H7 (cell line): Measurements from ENCODE around the gene ATMIN. TPM values are rescaled to one million over a fixed set of nuclear protein-coding genes. Genes with fewer than 3 reads are reported as not detected.

ENCODE experiments used
- total RNA-seq: library from RNA; depleted of rRNA; stranded (reverse); fragments of >200 nt; shearing (Covaris generic); gene quantifications from 2 replicates; pipeline ENCODE4 v1.2.3, GENCODE V29; 2014; rRNA removed

The ATMIN gene
- total RNA-seq, 1 experiment from 2014 or later, result 54.8 TPM

Other genes with a start within 250 kb of the ATMIN start
- gene CDYL2, start 231.2 kb upstream of the ATMIN start, total RNA-seq, result 1.6 and 1.8 TPM in 2 replicates
- 83.3 and 84.0 TPM in 2 replicates for gene CMC2, start 29.0 kb upstream of the ATMIN start, total RNA-seq
- gene CENPN, start 28.6 kb upstream of the ATMIN start, total RNA-seq, result 59.5 and 64.2 TPM in 2 replicates
- 0.69 TPM in 1 of 2 replicates, not detected in the other for gene C16orf46, start 41.4 kb downstream of the ATMIN start, total RNA-seq
- gene GCSH, start 60.6 kb downstream of the ATMIN start, total RNA-seq, result 54.5 and 79.0 TPM in 2 replicates
- gene BCO1, start 202.8 kb downstream of the ATMIN start, total RNA-seq, result 0.10 and 0.63 TPM in 2 replicates